Measurements from ENCODE around the gene MINDY2. TPM values are rescaled to one million over a fixed set of nuclear protein-coding genes. Genes with fewer than 3 reads are reported as not detected.
"Not testable (repeated sequence)": the region's sequence is repeated elsewhere in the genome, so short reads cannot be mapped to it uniquely, and the experiment has no call there.

MINDY2 gene
- total and polyA plus RNA-seq, 2 donors (not counting 1 experiment from before 2014, with no cell fraction given): 21.1 to 22.3 TPM

DNA sequence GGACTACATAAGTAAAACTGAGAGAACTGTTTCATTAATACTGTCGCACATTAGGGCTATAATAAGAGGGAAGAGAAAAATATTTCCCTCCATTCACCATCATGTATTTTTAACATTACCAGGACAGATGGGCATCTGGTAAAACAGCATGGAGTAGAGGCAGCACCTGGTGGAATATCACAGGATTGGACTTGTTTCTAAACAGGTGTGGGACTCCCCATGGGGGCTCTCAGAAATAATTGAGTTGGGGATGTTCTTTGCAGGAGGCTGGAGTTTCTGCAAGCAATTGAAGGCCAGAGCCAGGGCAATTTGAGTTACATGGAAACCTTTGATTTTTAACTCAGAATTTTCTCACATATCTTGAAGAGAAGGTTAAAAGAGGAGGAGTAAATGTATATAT lies 8.4 kb upstream of the MINDY2 start:
- H3K36me3 ChIP-seq (ENCODE audit: control insufficient read depth, insufficient read depth, low read length): no peaks in the 10 kb centered on the region
- H3K79me2 ChIP-seq (ENCODE audit: control insufficient read depth, insufficient read depth, low read length): no peaks in the 10 kb centered on the region
- no peaks in the 10 kb centered on the region for H3K4me1 ChIP-seq (ENCODE audit: control insufficient read depth, extremely low read depth, insufficient read depth, low read length)
- H3K4me3 ChIP-seq (replicated peaks in 1 of 4; ENCODE audit: control extremely low read depth in 1 of 4, insufficient read depth in 1 of 4, low read depth in 3 of 4, low read length in 4 of 4): no peak overlapping the region
- TF ChIP-seq EZH2 (IDR thresholded peaks at IDR 0.05; ENCODE audit: low read length, missing control alignments): no peak
- TF ChIP-seq, protein P1, sequence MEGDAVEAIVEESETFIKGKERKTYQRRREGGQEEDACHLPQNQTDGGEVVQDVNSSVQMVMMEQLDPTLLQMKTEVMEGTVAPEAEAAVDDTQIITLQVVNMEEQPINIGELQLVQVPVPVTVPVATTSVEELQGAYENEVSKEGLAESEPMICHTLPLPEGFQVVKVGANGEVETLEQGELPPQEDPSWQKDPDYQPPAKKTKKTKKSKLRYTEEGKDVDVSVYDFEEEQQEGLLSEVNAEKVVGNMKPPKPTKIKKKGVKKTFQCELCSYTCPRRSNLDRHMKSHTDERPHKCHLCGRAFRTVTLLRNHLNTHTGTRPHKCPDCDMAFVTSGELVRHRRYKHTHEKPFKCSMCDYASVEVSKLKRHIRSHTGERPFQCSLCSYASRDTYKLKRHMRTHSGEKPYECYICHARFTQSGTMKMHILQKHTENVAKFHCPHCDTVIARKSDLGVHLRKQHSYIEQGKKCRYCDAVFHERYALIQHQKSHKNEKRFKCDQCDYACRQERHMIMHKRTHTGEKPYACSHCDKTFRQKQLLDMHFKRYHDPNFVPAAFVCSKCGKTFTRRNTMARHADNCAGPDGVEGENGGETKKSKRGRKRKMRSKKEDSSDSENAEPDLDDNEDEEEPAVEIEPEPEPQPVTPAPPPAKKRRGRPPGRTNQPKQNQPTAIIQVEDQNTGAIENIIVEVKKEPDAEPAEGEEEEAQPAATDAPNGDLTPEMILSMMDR (conservative IDR thresholded peaks at IDR 0.05 in 1 of 2, IDR thresholded peaks at IDR 0.05 in 1 of 2; ENCODE audit: low read depth in 1 of 2, low read length in 2 of 2): no peak
- no peaks in the 10 kb centered on the region for H3K27me3 ChIP-seq (ENCODE audit: control insufficient read depth, insufficient read depth, low read length)
- H3K9ac ChIP-seq (ENCODE audit: insufficient read depth, low read length): no peak overlapping the region
- H3K9me3 ChIP-seq (ENCODE audit: control insufficient read depth, insufficient read depth, low read depth, low read length): no peaks in the 10 kb centered on the region
- DNase-seq (ENCODE audit: low read depth in 2 of 2): no peak
- no peak overlapping the region for H2AFZ ChIP-seq (ENCODE audit: low read length)
- no peak overlapping the region for H3K4me2 ChIP-seq (ENCODE audit: extremely low read depth, insufficient read depth, low read length)
- no peak overlapping the region for H3K27ac ChIP-seq (ENCODE audit: insufficient read depth, low read length)
- no peaks in the 10 kb centered on the region for H4K20me1 ChIP-seq (ENCODE audit: control insufficient read depth, extremely low read depth, insufficient read depth, low read length)

DNA sequence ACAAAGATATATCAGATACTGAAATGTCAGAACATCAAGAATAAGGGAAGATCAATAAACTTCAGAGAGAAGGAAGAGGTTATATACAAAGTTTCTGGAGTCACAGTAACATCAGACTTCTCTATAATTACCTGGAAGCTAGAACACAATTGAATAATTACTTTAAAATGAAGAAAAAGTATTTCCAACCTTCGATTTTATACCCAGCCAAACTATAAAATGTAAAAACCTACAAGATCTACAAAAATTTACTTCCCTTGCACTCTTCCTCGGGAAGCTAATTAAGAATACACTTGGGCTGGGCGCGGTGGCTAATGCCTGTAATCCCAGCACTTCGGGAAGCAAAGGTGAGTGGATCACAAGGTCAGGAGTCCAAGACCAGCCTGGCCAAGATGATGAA lies 6.6 kb upstream of the MINDY2 start:
- H2AFZ ChIP-seq (ENCODE audit: low read length): no peak overlapping the region
- TF ChIP-seq, protein P1 (conservative IDR thresholded peaks at IDR 0.05 in 1 of 2, IDR thresholded peaks at IDR 0.05 in 1 of 2; ENCODE audit: low read depth in 1 of 2, low read length in 2 of 2): no peak
- no peak for TF ChIP-seq EZH2 (IDR thresholded peaks at IDR 0.05; ENCODE audit: low read length, missing control alignments)

DNA sequence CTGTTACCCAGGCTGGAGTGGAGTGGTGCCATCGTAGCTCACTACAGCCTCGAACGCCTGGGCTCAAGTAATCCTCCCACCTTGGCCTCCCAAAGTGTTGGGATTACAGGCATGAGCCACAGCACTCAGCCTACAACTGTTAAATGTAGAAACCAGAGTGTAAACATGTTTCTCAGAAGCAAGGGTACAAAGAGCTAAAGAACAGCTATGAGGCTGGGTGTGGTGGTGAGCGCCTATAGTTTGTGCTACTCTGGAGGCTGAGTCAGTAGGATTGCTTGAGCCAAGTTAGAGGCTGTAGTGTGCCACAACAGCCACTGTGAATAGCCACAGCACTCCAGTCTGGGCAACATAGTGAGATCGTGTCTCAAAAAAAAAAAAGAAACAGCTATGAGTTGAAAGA lies 4.8 kb upstream of the MINDY2 start:
- Histone ChIP-seq H3K4me3 (replicated peaks in 1 of 4; ENCODE audit: control extremely low read depth in 1 of 4, insufficient read depth in 1 of 4, low read depth in 3 of 4, low read length in 4 of 4) (no peak overlapping the region), H3K27ac (ENCODE audit: insufficient read depth, low read length) (no peak overlapping the region), H2AFZ (ENCODE audit: low read length) (no peak overlapping the region), H3K27me3 (ENCODE audit: control insufficient read depth, insufficient read depth, low read length) (no peaks in the 10 kb centered on the region), H3K4me2 (ENCODE audit: extremely low read depth, insufficient read depth, low read length) (no peak overlapping the region), H3K4me1 (ENCODE audit: control insufficient read depth, extremely low read depth, insufficient read depth, low read length) (no peaks in the 10 kb centered on the region), H3K79me2 (ENCODE audit: control insufficient read depth, insufficient read depth, low read length) (no peaks in the 10 kb centered on the region), H3K9me3 (ENCODE audit: control insufficient read depth, insufficient read depth, low read depth, low read length) (no peaks in the 10 kb centered on the region), H3K9ac (ENCODE audit: insufficient read depth, low read length) (no peak overlapping the region), H4K20me1 (ENCODE audit: control insufficient read depth, extremely low read depth, insufficient read depth, low read length) (no peaks in the 10 kb centered on the region), H3K36me3 (ENCODE audit: control insufficient read depth, insufficient read depth, low read length) (no peaks in the 10 kb centered on the region)
- TF ChIP-seq, protein P1 (conservative IDR thresholded peaks at IDR 0.05 in 1 of 2, IDR thresholded peaks at IDR 0.05 in 1 of 2; ENCODE audit: low read depth in 1 of 2, low read length in 2 of 2): no peak
- no peak for TF ChIP-seq EZH2 (IDR thresholded peaks at IDR 0.05; ENCODE audit: low read length, missing control alignments)
- DNase-seq (ENCODE audit: low read depth in 2 of 2): no peak

More for the DNA sequence above, 6.6 kb upstream of the MINDY2 start:
- no peak overlapping the region for H3K4me3 ChIP-seq (replicated peaks in 1 of 4; ENCODE audit: control extremely low read depth in 1 of 4, insufficient read depth in 1 of 4, low read depth in 3 of 4, low read length in 4 of 4)
- DNase-seq (ENCODE audit: low read depth in 2 of 2): no peak
- no peak overlapping the region for H3K27ac ChIP-seq (ENCODE audit: insufficient read depth, low read length)
- H3K4me1 ChIP-seq (ENCODE audit: control insufficient read depth, extremely low read depth, insufficient read depth, low read length): no peaks in the 10 kb centered on the region
- no peak overlapping the region for H3K9ac ChIP-seq (ENCODE audit: insufficient read depth, low read length)
- no peaks in the 10 kb centered on the region for H3K79me2 ChIP-seq (ENCODE audit: control insufficient read depth, insufficient read depth, low read length)
- no peaks in the 10 kb centered on the region for H3K9me3 ChIP-seq (ENCODE audit: control insufficient read depth, insufficient read depth, low read depth, low read length)
- H4K20me1 ChIP-seq (ENCODE audit: control insufficient read depth, extremely low read depth, insufficient read depth, low read length): no peaks in the 10 kb centered on the region
- H3K36me3 ChIP-seq (ENCODE audit: control insufficient read depth, insufficient read depth, low read length): no peaks in the 10 kb centered on the region
- no peaks in the 10 kb centered on the region for H3K27me3 ChIP-seq (ENCODE audit: control insufficient read depth, insufficient read depth, low read length)
- no peak overlapping the region for H3K4me2 ChIP-seq (ENCODE audit: extremely low read depth, insufficient read depth, low read length)

DNA sequence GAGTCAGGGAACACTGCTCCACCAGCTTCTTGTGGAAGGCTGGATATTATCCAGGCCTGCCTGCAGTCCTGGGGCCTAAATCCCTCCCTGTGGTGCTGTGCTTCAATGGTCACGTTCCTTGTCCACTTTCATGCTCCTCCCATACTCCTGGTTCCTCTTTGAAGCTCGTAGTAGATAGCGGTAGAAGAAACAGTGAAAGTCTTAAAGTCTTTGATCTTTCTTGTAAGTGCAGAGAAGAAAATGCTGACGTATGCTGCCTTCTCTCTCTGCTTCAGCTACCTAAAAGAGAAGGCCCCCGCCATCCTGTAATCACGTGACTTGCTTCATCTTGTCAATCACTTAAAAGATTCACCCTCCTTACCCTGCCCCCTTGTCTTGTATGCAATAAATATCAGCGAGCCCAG lies 2.5 kb upstream of the MINDY2 start:
- not testable (repeated sequence) for H4K20me1 ChIP-seq (ENCODE audit: control insufficient read depth, extremely low read depth, insufficient read depth, low read length); H3K4me3 ChIP-seq (replicated peaks in 1 of 4; ENCODE audit: control extremely low read depth in 1 of 4, insufficient read depth in 1 of 4, low read depth in 3 of 4, low read length in 4 of 4); DNase-seq (ENCODE audit: low read depth in 2 of 2); H3K27me3 ChIP-seq (ENCODE audit: control insufficient read depth, insufficient read depth, low read length); H3K36me3 ChIP-seq (ENCODE audit: control insufficient read depth, insufficient read depth, low read length); H3K4me2 ChIP-seq (ENCODE audit: extremely low read depth, insufficient read depth, low read length); H3K4me1 ChIP-seq (ENCODE audit: control insufficient read depth, extremely low read depth, insufficient read depth, low read length); H3K9me3 ChIP-seq (ENCODE audit: control insufficient read depth, insufficient read depth, low read depth, low read length); H3K9ac ChIP-seq (ENCODE audit: insufficient read depth, low read length); H2AFZ ChIP-seq (ENCODE audit: low read length); H3K27ac ChIP-seq (ENCODE audit: insufficient read depth, low read length)
- peaks cover 23% of the 10 kb centered on the region for H3K79me2 ChIP-seq (ENCODE audit: control insufficient read depth, insufficient read depth, low read length)

Measured in fibroblast of lung (primary cell).